Bronchial epithelial cell (primary cell): ENCODE results near the gene HGF. TPM values are rescaled to one million over a fixed set of nuclear protein-coding genes. Genes with fewer than 3 reads are reported as not detected.
"Not testable (repeated sequence)": the region's sequence is repeated elsewhere in the genome, so short reads cannot be mapped to it uniquely, and the experiment has no call there.

Experiments used
- DNase-seq: peaks from one replicate; pipeline ENCODE4 v3.0.0-alpha.2; 2010; ENCODE audit warnings: low read depth
- FAIRE-seq: peaks from 2 replicates; lab custom pipeline; 2011; peaks lifted over from hg19 to GRCh38; lab: Jason Lieb, UNC
- H3K27me3 ChIP-seq: 2 replicates; pipeline ENCODE4 v1.5.1; 2011; ENCODE audit warnings: low read length; ENCODE audit not compliant: control insufficient read depth, insufficient read depth
- H3K36me3 ChIP-seq: 2 replicates; pipeline ENCODE4 v1.5.1; 2011; ENCODE audit warnings: low read length; ENCODE audit not compliant: control insufficient read depth, insufficient read depth
- H3K4me3 ChIP-seq: 2 replicates; pipeline ENCODE4 v1.5.1; 2011; ENCODE audit warnings: mild to moderate bottlenecking, low read depth, low read length, control low read depth
- CTCF ChIP-seq: IDR thresholded peaks from 2 replicates; pipeline ENCODE4 v1.5.1; 2011; ENCODE audit warnings: mild to moderate bottlenecking, moderate library complexity, low read length, control low read depth, inconsistent platforms; ENCODE audit not compliant: insufficient read depth, severe bottlenecking
- total RNA-seq: library from RNA; depleted of rRNA; stranded (reverse); fragments of >200 nt; gene quantifications from 2 replicates; pipeline ENCODE4 v1.2.1, GENCODE V29; 2014

The HGF gene
- total RNA-seq = under 0.01 and 3.7 TPM in 2 replicates

GRCh38 chr7:81769891-81770727 is at the start of gene HGF:
Gene HGF (minus strand): TSS chr7:81770047. CDS start chr7:81769971, 76 bp downstream.
- Histone ChIP-seq H3K27me3 (peaks cover 6% of the 10 kb centered on the region), H3K36me3 (no peaks in the 10 kb centered on the region), H3K4me3 (no peak within 1 kb of the TSS)
- TF ChIP-seq CTCF = no peak
- FAIRE-seq (no peak), DNase-seq (no peak)

GRCh38 chr7:81816312-81816711 is 46.5 kb upstream of the HGF start:
- DNase-seq = peak; percentile 17
- Histone ChIP-seq H3K27me3 (no peaks in the 10 kb centered on the region), H3K36me3 (no peaks in the 10 kb centered on the region), H3K4me3 (no peak overlapping the region)
- FAIRE-seq = no peak
- TF ChIP-seq CTCF = no peak

GRCh38 chr7:81812866-81813476 is 43.1 kb upstream of the HGF start:
- not testable (repeated sequence) for H3K4me3 ChIP-seq, DNase-seq, H3K36me3 ChIP-seq, H3K27me3 ChIP-seq, FAIRE-seq

- TF ChIP-seq CTCF = no peak
- FAIRE-seq (no peak), DNase-seq (no peak)
- Histone ChIP-seq H3K36me3 (no peaks in the 10 kb centered on the region), H3K4me3 (no peak overlapping the region), H3K27me3 (no peaks in the 10 kb centered on the region)
These were observed 42.4 kb upstream of the HGF start for GRCh38 chr7:81811956-81812865.

- FAIRE-seq (no peak), DNase-seq (no peak)
These were observed 40.8 kb upstream of the HGF start for GRCh38 chr7:81810476-81811155.

GRCh38 chr7:81808310-81808709 is 38.5 kb upstream of the HGF start:
- not testable (repeated sequence) for H3K4me3 ChIP-seq, H3K27me3 ChIP-seq, DNase-seq, H3K36me3 ChIP-seq, FAIRE-seq

More at GRCh38 chr7:81810476-81811155, 40.8 kb upstream of the HGF start:
- no peaks in the 10 kb centered on the region for H3K36me3 ChIP-seq
- H3K4me3 ChIP-seq = no peak overlapping the region
- TF ChIP-seq CTCF = no peak
- H3K27me3 ChIP-seq = no peaks in the 10 kb centered on the region
